ENCODE results near the gene LPAR1. TPM values are rescaled to one million over a fixed set of nuclear protein-coding genes. Genes with fewer than 3 reads are reported as not detected.
A peak's percentile ranks its signal among the peaks of the same experiment; 100 is the strongest.

The LPAR1 gene
- total and polyA plus RNA-seq, 10 of the 15 experiments (the other 5 are each of a cell fraction or from before 2014, with no cell fraction given): 3.3 to 12.9 (median 8.4) TPM

DNA sequence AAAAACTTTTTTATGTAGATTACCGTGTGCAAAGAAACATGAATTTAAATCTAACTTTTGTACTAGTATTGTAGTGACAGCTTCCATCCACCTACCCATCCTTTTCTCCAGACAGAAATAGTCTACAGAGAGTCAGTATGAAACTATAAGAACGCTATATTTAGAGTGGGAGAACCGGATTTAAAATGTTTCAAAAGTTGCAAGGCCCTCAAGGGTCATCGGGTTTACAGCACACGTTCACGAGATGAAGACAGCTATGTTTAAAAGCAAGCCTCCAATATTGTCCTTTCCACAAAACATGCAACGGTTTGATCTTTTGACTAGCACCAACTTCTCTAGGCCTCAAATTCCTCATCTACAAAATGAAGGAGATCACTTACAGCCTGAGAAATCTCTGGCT, 139.9 kb downstream of the LPAR1 start:
- Histone ChIP-seq H3K4me1 (ENCODE audit: control insufficient read depth, insufficient read depth, low read length) (no peaks in the 10 kb centered on the region), H3K79me2 (ENCODE audit: control insufficient read depth, insufficient read depth, low read length) (no peaks in the 10 kb centered on the region), H3K27me3 (replicated peaks in 1 of 2; ENCODE audit: control insufficient read depth in 2 of 2, insufficient read depth in 2 of 2, low read length in 1 of 2) (no peaks in the 10 kb centered on the region), H2AFZ (ENCODE audit: control insufficient read depth, low read depth, low read length) (no peak overlapping the region), H3K27ac (ENCODE audit: control insufficient read depth, insufficient read depth) (no peak overlapping the region), H3K4me2 (ENCODE audit: control insufficient read depth, insufficient read depth) (no peak overlapping the region), H4K20me1 (ENCODE audit: control insufficient read depth, insufficient read depth) (no peaks in the 10 kb centered on the region), H3K9me3 (replicated peaks; ENCODE audit: control insufficient read depth, insufficient read depth, low read length) (peaks cover 10% of the 10 kb centered on the region; the same call in 2 of the 3 replicates), H3K36me3 (ENCODE audit: control insufficient read depth in 2 of 2, insufficient read depth in 2 of 2, low read length in 1 of 2) (no peaks in the 10 kb centered on the region), H3K9ac (ENCODE audit: control insufficient read depth, insufficient read depth, low read length) (no peak overlapping the region), H3K4me3 (no peak overlapping the region)
- intact Hi-C loops (cut with micrococcal nuclease; ENCODE audit: unreplicated experiment) (no loop called here), in situ Hi-C loops (cut with MboI) (no loop called here)
- ChIA-PET RAD21 (ENCODE audit: unreplicated experiment) (interaction anchor here (0.8 kb wide), 1 partner anchor 37 kb away, joined by 3 read pairs; no protein-coding TSS in a partner anchor), SMC1A (ENCODE audit: uncharacterized antibody, unreplicated experiment) (interaction anchor here (0.8 to 1.5 kb wide), 4 partner anchors 14 to 31 kb away, joined by 3 to 4 read pairs (median 4); no protein-coding TSS in a partner anchor), POLR2A (interaction anchor here (0.6 kb wide), 1 partner anchor 12 kb away, joined by 3 read pairs; no protein-coding TSS in a partner anchor), CTCF (interaction anchor here (1.6 kb wide), 1 partner anchor 12 kb away, joined by 3 read pairs; no protein-coding TSS in a partner anchor)
- DNase-seq (ENCODE audit: low read depth, low spot score) (no peak), ATAC-seq (no peak), FAIRE-seq (no peak)
- TF ChIP-seq TCF3 (IDR thresholded peaks at IDR 0.05; ENCODE audit: borderline replicate concordance, insufficient read depth, low read depth, low read length): no peak
- no peak for TF ChIP-seq SUZ12 (IDR thresholded peaks at IDR 0.05; ENCODE audit: unreplicated experiment)
- no peak for TF ChIP-seq ZZZ3 (IDR thresholded peaks at IDR 0.05; ENCODE audit: control insufficient read depth, insufficient read length, low read depth)
- TF ChIP-seq JUNB (IDR thresholded peaks at IDR 0.05): peak; percentile 6; the same call in 1 of the 2 replicates
- 0 out of 2 replicates have a peak, but pooled peaks have one; percentile 29 for TF ChIP-seq ZBED1 (IDR thresholded peaks at IDR 0.05; ENCODE audit: borderline replicate concordance)
- 38% methylated on average over 7 of the region's 7 CpGs for WGBS (ENCODE audit: insufficient coverage, insufficient replicate concordance, low lambda C conversion rate, missing lambda C conversion rate)
- no TSS peak for BruUV-seq (replicated peaks)

DNA sequence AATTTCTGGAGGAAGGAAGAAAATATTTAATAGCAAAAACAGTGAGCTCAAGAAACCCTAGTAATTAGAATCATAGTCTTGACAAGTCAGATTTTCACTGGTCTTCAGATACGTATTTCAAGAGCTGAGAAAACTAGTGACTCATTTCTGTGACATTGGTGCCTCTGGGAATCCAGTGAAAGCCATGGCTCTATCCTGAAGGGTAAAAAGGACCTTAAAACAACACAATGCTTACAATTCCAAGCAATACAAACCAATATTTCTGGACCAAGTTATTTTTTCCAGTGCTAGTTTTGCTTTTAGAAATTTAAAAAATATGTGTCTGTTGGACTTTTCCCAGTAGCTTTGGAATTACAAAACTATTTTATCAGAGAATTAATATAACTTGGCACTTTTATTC, 140.3 kb downstream of the LPAR1 start:
- CTCF ChIA-PET: interaction anchor here (1.6 kb wide), 1 partner anchor 13 kb away, joined by 3 read pairs; no protein-coding TSS in a partner anchor
- no peak for ATAC-seq
- no peaks in the 10 kb centered on the region for H3K4me1 ChIP-seq (ENCODE audit: control insufficient read depth, insufficient read depth, low read length)
- RAD21 ChIA-PET (ENCODE audit: unreplicated experiment): interaction anchor here (0.8 kb wide), 1 partner anchor 37 kb away, joined by 3 read pairs; no protein-coding TSS in a partner anchor
- H3K4me2 ChIP-seq (ENCODE audit: control insufficient read depth, insufficient read depth): no peak overlapping the region
- no peaks in the 10 kb centered on the region for H3K79me2 ChIP-seq (ENCODE audit: control insufficient read depth, insufficient read depth, low read length)
- no TSS peak for BruUV-seq (replicated peaks)
- H4K20me1 ChIP-seq (ENCODE audit: control insufficient read depth, insufficient read depth): no peaks in the 10 kb centered on the region
- in situ Hi-C loops (cut with MboI) (no loop called here), intact Hi-C loops (cut with micrococcal nuclease; ENCODE audit: unreplicated experiment) (no loop called here)
- no peak overlapping the region for H3K27ac ChIP-seq (ENCODE audit: control insufficient read depth, insufficient read depth)
- no peak overlapping the region for H2AFZ ChIP-seq (ENCODE audit: control insufficient read depth, low read depth, low read length)
- SMC1A ChIA-PET (ENCODE audit: uncharacterized antibody, unreplicated experiment): interaction anchor here (0.9 to 1.5 kb wide), 4 partner anchors 14 to 30 kb away, joined by 3 to 4 read pairs (median 4); no protein-coding TSS in a partner anchor
- WGBS (ENCODE audit: insufficient coverage, insufficient replicate concordance, low lambda C conversion rate, missing lambda C conversion rate): 100% methylated on average over 1 of the region's 1 CpG
- POLR2A ChIA-PET: interaction anchor here (0.6 kb wide), 1 partner anchor 12 kb away, joined by 3 read pairs; no protein-coding TSS in a partner anchor
- H3K36me3 ChIP-seq (ENCODE audit: control insufficient read depth in 2 of 2, insufficient read depth in 2 of 2, low read length in 1 of 2): no peaks in the 10 kb centered on the region
- DNase-seq (ENCODE audit: low read depth, low spot score): no peak
- H3K9me3 ChIP-seq (replicated peaks; ENCODE audit: control insufficient read depth, insufficient read depth, low read length): peaks cover 10% of the 10 kb centered on the region; the same call in 2 of the 3 replicates
- no peak for FAIRE-seq
- H3K4me3 ChIP-seq: no peak overlapping the region
- no peak overlapping the region for H3K9ac ChIP-seq (ENCODE audit: control insufficient read depth, insufficient read depth, low read length)
- H3K27me3 ChIP-seq (replicated peaks in 1 of 2; ENCODE audit: control insufficient read depth in 2 of 2, insufficient read depth in 2 of 2, low read length in 1 of 2): no peaks in the 10 kb centered on the region
- TF ChIP-seq MEF2A (IDR thresholded peaks at IDR 0.05; ENCODE audit: insufficient read depth, low read depth, low read length) (no peak), POLR2AphosphoS5 (IDR thresholded peaks at IDR 0.05; ENCODE audit: low read length) (no peak), POLR2A (IDR thresholded peaks at IDR 0.05; ENCODE audit: low read depth, low read length) (no peak), GABPA (IDR thresholded peaks at IDR 0.05; ENCODE audit: low read depth) (no peak)
- TF ChIP-seq, protein P1, sequence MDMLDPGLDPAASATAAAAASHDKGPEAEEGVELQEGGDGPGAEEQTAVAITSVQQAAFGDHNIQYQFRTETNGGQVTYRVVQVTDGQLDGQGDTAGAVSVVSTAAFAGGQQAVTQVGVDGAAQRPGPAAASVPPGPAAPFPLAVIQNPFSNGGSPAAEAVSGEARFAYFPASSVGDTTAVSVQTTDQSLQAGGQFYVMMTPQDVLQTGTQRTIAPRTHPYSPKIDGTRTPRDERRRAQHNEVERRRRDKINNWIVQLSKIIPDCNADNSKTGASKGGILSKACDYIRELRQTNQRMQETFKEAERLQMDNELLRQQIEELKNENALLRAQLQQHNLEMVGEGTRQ (IDR thresholded peaks at IDR 0.05; ENCODE audit: borderline replicate concordance, low read depth, low read length): no peak
- TF ChIP-seq, protein P2, sequence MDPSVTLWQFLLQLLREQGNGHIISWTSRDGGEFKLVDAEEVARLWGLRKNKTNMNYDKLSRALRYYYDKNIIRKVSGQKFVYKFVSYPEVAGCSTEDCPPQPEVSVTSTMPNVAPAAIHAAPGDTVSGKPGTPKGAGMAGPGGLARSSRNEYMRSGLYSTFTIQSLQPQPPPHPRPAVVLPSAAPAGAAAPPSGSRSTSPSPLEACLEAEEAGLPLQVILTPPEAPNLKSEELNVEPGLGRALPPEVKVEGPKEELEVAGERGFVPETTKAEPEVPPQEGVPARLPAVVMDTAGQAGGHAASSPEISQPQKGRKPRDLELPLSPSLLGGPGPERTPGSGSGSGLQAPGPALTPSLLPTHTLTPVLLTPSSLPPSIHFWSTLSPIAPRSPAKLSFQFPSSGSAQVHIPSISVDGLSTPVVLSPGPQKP (IDR thresholded peaks at IDR 0.05; ENCODE audit: low read depth, low read length): no peak
- TF ChIP-seq, protein P3, sequence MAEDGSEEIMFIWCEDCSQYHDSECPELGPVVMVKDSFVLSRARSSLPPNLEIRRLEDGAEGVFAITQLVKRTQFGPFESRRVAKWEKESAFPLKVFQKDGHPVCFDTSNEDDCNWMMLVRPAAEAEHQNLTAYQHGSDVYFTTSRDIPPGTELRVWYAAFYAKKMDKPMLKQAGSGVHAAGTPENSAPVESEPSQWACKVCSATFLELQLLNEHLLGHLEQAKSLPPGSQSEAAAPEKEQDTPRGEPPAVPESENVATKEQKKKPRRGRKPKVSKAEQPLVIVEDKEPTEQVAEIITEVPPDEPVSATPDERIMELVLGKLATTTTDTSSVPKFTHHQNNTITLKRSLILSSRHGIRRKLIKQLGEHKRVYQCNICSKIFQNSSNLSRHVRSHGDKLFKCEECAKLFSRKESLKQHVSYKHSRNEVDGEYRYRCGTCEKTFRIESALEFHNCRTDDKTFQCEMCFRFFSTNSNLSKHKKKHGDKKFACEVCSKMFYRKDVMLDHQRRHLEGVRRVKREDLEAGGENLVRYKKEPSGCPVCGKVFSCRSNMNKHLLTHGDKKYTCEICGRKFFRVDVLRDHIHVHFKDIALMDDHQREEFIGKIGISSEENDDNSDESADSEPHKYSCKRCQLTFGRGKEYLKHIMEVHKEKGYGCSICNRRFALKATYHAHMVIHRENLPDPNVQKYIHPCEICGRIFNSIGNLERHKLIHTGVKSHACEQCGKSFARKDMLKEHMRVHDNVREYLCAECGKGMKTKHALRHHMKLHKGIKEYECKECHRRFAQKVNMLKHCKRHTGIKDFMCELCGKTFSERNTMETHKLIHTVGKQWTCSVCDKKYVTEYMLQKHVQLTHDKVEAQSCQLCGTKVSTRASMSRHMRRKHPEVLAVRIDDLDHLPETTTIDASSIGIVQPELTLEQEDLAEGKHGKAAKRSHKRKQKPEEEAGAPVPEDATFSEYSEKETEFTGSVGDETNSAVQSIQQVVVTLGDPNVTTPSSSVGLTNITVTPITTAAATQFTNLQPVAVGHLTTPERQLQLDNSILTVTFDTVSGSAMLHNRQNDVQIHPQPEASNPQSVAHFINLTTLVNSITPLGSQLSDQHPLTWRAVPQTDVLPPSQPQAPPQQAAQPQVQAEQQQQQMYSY (CRISPR knock-in tag; IDR thresholded peaks at IDR 0.05): no peak

All from GM12878 (cell line).